SU-DHL-6 (cell line): ENCODE measurements around the gene FBXL16.

Source experiments
- H2AFZ ChIP-seq: fragments of 200-600 bp; sonication (generic); 2 replicates; pipeline ENCODE4 v1.6.1; 2014; ENCODE audit warnings: low read depth, mild to moderate bottlenecking, moderate library complexity, mixed read lengths, antibody characterized with exemption, low read length; ENCODE audit not compliant: severe bottlenecking
- H3F3A ChIP-seq: fragments of 200-600 bp; shearing (Covaris generic); 2 replicates; pipeline ENCODE4 v1.6.0; 2016; ENCODE audit warnings: antibody characterized with exemption, mild to moderate bottlenecking; ENCODE audit not compliant: insufficient read depth
- H3K27ac ChIP-seq: fragments of 200-600 bp; sonication (generic); 2 replicates; pipeline ENCODE4 v1.5.1; 2016; ENCODE audit warnings: low read depth, mild to moderate bottlenecking, low read length, moderate library complexity, mixed read lengths
- H3K27me3 ChIP-seq: fragments of 200-600 bp; sonication (generic), shearing (Covaris generic); 2 replicates; pipeline ENCODE4 v1.6.0; 2014; ENCODE audit warnings: mild to moderate bottlenecking, low read length
- H3K36me3 ChIP-seq: fragments of 200-600 bp; sonication (generic); 2 replicates; pipeline ENCODE4 v1.6.1; 2014; ENCODE audit warnings: mild to moderate bottlenecking, low read length, mixed read lengths
- H3K4me2 ChIP-seq: fragments of 300-600, 200-600 bp; shearing (Covaris generic), sonication (generic); 2 replicates; pipeline ENCODE4 v1.6.0; 2014; ENCODE audit warnings: low read length, low read depth, mild to moderate bottlenecking; ENCODE audit not compliant: poor library complexity, severe bottlenecking
- H3K4me3 ChIP-seq: fragments of 200-600 bp; sonication (generic); 2 replicates; pipeline ENCODE4 v1.5.1; 2014; ENCODE audit warnings: antibody characterized with exemption, low read length, mild to moderate bottlenecking, mixed read lengths; ENCODE audit not compliant: insufficient read depth, poor library complexity, severe bottlenecking
- H3K79me2 ChIP-seq: fragments of 200-600 bp; sonication (generic); 2 replicates; pipeline ENCODE4 v1.6.1; 2014; ENCODE audit warnings: mild to moderate bottlenecking, low read length, moderate library complexity; ENCODE audit not compliant: insufficient read depth
- H3K9ac ChIP-seq: fragments of 200-600 bp; sonication (generic); 2 replicates; pipeline ENCODE4 v1.7.0; 2014; ENCODE audit warnings: mild to moderate bottlenecking, low read length
- H3K9me2 ChIP-seq: fragments of 200-600 bp; sonication (generic); replicated peaks from 2 replicates; pipeline ENCODE4 v1.6.1; 2014; ENCODE audit warnings: low read length; ENCODE audit not compliant: insufficient read depth
- H3K9me3 ChIP-seq: fragments of 200-600 bp; sonication (generic); 2 replicates; pipeline ENCODE4 v1.6.1; 2014; ENCODE audit warnings: low read length, mixed read lengths; ENCODE audit not compliant: insufficient read depth
- H4K20me1 ChIP-seq: fragments of 200-600 bp; sonication (generic); 2 replicates; pipeline ENCODE4 v1.6.1; 2014; ENCODE audit warnings: low read depth, mild to moderate bottlenecking, antibody characterized with exemption, low read length, moderate library complexity, mixed read lengths
- EZH2phosphoT487 ChIP-seq: fragments of 200-600 bp; sonication (generic), shearing (Covaris generic); conservative IDR thresholded peaks from 2 replicates; pipeline ENCODE4 v1.6.1; 2018; ENCODE audit warnings: mild to moderate bottlenecking, antibody characterized with exemption, low read length, moderate library complexity, mixed read lengths
- TF ChIP-seq, protein P1 (sequence below): fragments of 200-600 bp; sonication (generic); IDR thresholded peaks from one replicate; pipeline ENCODE4 v1.5.1; 2017; ENCODE audit warnings: antibody characterized with exemption, mild to moderate bottlenecking, low read length, moderate library complexity; ENCODE audit not compliant: insufficient read depth, poor library complexity, severe bottlenecking

The FBXL16 gene

DNA sequence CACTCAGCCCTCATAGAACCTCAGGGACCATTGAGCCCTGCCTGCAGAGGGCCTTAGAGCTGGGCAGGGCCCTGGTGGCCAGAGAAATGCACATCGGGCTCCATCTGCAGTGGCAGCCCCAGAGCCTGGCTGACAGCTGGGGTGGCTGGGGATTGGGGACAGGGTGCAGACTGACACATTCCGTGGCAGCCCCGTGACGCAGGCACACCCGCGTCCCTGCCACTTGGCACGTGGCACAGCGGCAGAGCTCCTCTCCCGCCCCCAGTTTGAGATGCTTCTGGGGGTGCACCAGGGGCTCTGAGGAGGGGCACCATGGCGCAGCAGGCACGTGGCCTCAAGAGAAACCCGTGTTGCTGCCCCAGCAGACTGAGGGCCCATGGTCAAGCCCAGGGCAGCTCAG lies 2.2 kb downstream of the FBXL16 start:
- Histone ChIP-seq H4K20me1 (no peaks in the 10 kb centered on the region), H2AFZ (no peak overlapping the region), H3K4me3 (no peak overlapping the region), H3K79me2 (no peaks in the 10 kb centered on the region), H3K9ac (no peak overlapping the region), H3K27ac (no peak overlapping the region), H3K9me2 (no peaks in the 10 kb centered on the region), H3K27me3 (no peaks in the 10 kb centered on the region), H3F3A (no peaks in the 10 kb centered on the region), H3K9me3 (no peaks in the 10 kb centered on the region), H3K36me3 (no peaks in the 10 kb centered on the region), H3K4me2 (no peak overlapping the region)
- no peak for TF ChIP-seq EZH2phosphoT487
- TF ChIP-seq, protein P1, sequence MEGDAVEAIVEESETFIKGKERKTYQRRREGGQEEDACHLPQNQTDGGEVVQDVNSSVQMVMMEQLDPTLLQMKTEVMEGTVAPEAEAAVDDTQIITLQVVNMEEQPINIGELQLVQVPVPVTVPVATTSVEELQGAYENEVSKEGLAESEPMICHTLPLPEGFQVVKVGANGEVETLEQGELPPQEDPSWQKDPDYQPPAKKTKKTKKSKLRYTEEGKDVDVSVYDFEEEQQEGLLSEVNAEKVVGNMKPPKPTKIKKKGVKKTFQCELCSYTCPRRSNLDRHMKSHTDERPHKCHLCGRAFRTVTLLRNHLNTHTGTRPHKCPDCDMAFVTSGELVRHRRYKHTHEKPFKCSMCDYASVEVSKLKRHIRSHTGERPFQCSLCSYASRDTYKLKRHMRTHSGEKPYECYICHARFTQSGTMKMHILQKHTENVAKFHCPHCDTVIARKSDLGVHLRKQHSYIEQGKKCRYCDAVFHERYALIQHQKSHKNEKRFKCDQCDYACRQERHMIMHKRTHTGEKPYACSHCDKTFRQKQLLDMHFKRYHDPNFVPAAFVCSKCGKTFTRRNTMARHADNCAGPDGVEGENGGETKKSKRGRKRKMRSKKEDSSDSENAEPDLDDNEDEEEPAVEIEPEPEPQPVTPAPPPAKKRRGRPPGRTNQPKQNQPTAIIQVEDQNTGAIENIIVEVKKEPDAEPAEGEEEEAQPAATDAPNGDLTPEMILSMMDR, result no peak

DNA sequence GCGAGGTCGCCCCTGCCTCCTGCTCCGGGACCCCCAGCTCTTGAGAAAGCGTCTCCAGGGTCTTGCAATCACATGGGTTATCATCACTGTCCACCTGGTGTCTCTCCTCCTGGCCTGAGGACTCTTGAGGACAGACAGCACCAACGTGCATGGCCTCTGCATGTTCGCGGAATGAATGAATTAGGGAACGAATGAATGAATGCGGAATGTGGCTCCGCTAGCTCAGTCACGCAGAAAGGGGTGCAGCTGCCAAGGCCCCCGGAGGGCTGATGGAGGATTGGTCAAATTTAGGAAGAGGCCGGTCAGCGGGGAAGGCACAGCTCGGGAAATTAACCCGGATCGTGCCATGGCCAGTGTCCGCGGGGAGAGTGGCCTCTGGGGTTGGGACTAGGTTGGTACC lies 3.3 kb downstream of the FBXL16 start:
- Histone ChIP-seq H3F3A (no peaks in the 10 kb centered on the region), H3K27ac (no peak overlapping the region), H2AFZ (no peak overlapping the region), H3K4me2 (no peak overlapping the region), H3K4me3 (no peak overlapping the region), H3K9me2 (no peaks in the 10 kb centered on the region), H3K9me3 (no peaks in the 10 kb centered on the region), H3K9ac (no peak overlapping the region), H3K36me3 (no peaks in the 10 kb centered on the region), H3K79me2 (no peaks in the 10 kb centered on the region), H4K20me1 (no peaks in the 10 kb centered on the region), H3K27me3 (no peaks in the 10 kb centered on the region)
- no peak for TF ChIP-seq EZH2phosphoT487
- TF ChIP-seq, protein P1, result no peak

GRCh38 chr16:700684-701584 lies 4.7 kb downstream of the FBXL16 start:
- Histone ChIP-seq H3K27me3 (no peaks in the 10 kb centered on the region), H3K4me3 (no peak overlapping the region)

More at GRCh38 chr16:700684-701584, 4.7 kb downstream of the FBXL16 start:
- H4K20me1 ChIP-seq, result no peaks in the 10 kb centered on the region
- H3F3A ChIP-seq, result no peaks in the 10 kb centered on the region
- no peak overlapping the region for H3K27ac ChIP-seq
- no peak overlapping the region for H3K9ac ChIP-seq
- TF ChIP-seq, protein P1, result no peak
- no peak for TF ChIP-seq EZH2phosphoT487
- H3K9me3 ChIP-seq, result no peaks in the 10 kb centered on the region
- H3K79me2 ChIP-seq, result no peaks in the 10 kb centered on the region
- no peak overlapping the region for H3K4me2 ChIP-seq
- no peaks in the 10 kb centered on the region for H3K36me3 ChIP-seq
- no peak overlapping the region for H2AFZ ChIP-seq
- H3K9me2 ChIP-seq, result no peaks in the 10 kb centered on the region
